ENCODE measurements around the gene MORC3.
"Not testable (repeated sequence)": the region's sequence is repeated elsewhere in the genome, so short reads cannot be mapped to it uniquely, and the experiment has no call there.

Gene MORC3

DNA sequence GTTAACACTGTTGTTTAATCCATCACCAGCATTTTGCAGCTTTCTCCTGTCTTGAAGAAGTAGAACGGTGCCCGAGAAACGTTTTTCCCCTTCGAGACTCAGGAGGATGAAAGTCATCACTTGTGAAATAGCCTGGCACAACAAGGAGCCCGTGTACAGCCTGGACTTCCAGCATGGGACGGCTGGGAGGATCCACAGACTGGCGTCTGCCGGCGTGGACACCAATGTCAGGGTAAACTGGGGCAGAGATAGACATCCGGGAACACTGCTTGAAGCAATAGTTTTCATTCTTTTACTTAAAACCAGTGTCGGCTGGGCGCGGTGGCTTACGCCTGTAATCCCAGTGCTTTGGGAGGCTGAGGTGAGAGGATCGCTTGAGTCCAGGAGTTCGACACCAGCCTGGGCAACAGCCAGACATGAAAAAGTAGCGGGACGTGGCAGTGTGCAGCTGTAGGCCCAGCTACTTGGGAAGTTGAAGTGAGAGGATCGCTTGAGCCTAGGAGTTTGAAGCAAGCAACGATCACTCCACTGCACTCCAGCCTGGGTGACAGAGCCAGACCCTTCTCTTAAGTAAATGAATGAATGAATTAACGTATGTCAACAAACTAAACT is 66.1 kb downstream of the MORC3 start:
- DNase-seq = no peak

DNA sequence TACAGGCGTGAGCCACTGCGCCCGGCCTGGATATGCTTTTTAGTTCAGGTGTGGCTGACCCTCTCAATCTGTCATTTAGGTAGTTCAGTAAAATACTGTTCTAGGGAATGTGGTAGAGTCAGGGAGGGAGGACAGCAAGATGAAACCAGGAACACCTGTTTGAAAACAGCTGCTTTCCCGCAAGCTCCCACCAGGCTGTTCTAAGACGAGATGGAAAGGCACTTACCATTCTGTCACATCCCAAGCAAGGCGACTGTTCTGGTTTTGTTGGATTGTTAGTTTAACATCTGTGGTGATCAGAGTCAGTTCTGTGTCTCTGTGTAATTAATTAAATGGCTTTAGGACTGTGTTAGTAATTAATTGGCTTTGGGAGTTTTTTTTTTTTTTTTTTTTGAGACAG is 68.1 kb downstream of the MORC3 start:
- no peak for DNase-seq

DNA sequence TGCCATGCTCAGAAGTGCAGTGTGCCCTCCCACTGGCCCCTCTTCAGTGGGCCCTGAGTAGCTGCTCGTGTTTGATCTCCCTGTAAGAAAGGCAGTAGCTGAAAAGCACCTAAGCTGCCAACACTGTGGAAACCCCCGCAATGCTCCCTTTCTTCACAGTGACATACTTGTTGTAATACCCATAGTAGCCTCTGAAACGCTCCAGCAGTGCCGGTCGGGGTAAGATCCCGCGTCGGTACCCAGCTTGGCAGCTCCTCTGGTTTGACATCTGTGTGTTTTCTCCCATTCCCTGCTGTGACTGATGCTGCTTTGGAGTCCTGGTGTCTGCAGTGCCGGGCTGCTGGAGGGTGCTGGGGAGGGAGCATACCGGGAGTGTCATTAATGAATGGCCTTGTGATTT is 68.8 kb downstream of the MORC3 start:
- no peak for DNase-seq

GRCh38 chr21:36391649-36392048 is 71.7 kb downstream of the MORC3 start:
- not testable (repeated sequence) for DNase-seq

DNA sequence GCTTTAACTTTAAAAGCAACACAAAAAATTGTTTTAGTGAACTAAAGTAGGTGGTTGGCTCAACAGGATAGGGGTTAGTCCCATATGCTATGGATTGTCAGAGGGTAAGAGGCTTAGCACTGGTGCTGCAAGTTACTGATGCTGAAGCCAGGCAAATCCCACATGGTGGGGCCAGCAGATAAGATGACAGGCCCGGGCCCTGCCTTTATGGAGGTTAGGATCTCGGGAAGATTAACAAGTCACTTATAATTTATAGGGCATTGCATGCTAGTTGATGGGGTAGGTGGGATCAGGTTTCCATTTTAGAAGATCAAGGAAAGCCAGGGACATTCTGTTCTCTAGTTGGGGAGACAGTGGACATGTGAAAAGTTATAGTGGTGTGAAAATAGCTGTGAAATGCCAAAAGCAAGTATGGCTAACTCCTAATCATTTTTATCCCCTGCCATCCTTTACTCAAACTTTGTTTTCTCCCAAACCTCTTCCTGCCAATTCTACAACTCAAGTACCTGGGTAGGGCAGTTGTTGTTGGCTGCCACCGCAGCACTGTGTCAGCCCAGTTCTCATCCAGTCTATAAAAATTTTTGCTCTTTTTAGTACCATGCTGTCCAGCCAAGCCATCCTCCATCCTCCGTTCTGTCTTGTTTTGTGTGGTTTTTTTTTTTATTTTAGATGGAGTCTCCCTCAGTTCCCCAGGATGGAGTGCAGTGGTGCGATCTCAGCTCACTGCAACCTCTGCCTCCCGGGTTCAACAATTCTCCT is 75.5 kb downstream of the MORC3 start:
- no peak for DNase-seq

DNA sequence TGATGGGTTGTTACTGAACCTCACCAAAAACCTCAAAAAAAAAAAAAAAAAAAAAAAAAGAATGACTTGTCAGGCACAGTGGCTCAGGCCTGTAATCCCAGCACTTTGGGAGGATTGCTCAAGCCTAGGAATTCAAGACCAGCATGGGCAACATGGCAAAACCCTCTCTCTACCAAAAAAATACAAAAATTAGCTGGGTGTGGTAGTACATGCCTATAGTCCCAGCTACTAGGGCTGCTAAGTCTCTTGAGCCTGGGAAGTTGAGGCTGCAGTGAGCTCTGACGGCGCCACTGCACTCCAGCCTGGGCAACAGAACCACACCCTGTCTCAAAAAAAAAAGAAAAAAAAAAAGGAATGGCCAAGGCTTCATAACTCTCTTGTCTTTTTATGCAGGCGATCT is 76.3 kb downstream of the MORC3 start:
- DNase-seq = no peak

DNA sequence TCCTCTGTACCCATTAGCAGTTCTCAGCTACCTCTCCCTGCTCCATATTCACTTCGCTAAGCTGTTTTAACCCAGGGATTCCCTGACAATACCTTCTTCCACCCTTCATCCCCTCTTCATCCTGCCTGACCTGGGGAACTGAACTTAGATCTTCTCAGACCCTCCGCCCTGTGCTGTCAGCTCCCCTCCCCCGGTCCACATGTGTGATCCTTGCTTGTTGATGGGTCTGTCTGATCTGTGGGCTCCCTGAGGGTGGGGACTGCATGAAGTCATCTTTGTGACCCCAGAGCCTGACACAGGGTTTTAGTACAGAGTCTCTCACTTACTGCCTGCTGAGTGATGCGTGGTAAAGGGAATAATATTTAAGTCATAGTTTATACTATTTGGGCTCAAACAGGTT is 77.0 kb downstream of the MORC3 start:
- DNase-seq = no peak

DNA sequence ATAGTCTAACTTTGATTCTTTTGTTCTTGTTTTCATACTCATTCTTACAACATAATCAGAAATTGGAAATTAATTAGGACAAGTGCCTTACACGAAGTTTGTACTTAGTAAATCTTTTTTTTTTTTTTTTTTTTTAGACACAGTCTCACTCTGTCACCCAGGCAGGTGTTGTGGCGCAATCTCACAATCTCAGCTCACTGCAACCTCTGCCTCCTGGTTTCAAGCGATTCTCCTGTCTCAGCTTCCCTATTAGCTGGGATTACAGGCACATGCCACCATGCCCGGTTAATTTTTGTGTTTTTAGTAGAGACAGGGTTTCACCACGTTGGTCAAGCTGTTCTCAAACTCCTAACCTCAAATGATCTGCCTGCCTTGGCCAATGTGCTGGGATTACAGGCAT is 77.6 kb downstream of the MORC3 start:
- DNase-seq = no peak

GRCh38 chr21:36399736-36400135 is 79.7 kb downstream of the MORC3 start:
- not testable (repeated sequence) for DNase-seq

- no peak for DNase-seq
Measured at GRCh38 chr21:36400719-36401118, 80.7 kb downstream of the MORC3 start.

DNA sequence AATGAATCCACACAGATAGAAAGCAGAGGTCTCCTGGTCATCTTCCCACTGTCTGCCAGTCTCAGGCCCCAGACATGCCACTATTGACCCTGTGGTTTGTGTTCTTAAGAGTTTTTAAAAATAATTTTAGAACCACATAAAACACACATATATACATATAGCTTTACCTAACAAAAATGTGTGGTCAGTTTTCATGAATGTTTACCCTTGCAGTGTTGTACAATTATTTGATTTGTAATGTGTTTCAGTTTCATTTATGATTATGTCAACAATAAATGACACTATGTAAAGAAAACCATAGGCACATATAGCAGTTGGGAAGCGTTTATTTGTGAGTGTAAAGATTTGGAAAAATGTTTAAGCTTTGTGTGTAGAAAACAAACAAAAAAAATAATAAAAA is 82.3 kb downstream of the MORC3 start:
- DNase-seq = no peak

DNA sequence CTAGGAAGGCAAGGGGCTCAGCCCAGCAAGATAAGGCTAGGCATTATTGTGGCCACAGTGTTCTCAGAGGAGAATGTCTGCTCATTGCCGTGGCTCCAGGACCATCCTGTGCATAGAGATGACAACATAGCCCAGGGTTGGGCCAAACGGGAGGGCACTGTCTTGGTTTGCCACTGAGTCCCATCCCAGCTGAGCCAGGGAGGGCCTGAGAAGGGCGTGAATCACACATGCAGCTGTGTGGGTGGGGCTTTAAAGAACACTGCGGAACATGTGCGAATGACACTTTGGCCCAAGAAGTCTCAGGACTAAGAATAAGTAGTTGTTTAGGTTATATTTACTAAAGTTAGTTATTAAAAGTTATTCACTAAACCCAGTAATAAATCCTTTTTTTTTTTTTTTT is 83.7 kb downstream of the MORC3 start:
- no peak for DNase-seq

DNA sequence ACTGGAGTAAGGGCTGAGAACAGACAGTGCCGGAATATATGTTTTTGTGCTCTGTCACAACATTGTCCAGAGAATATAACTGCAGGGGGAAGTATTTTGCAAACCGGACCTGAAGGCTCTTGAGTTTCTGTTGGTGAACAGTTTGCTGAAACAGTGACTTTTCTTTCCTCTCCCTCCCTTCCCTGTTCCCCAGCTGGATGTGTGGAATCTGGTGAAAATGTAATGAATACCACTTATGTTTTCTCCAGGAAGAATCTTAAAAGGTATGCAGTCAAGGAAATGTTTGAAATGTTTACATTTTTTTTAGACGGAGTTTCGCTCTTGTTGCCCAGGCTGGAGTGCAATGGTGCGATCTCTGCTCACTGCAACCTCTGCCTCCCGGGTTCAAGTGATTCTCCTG is 88.6 kb downstream of the MORC3 start:
- no peak for DNase-seq

DNA sequence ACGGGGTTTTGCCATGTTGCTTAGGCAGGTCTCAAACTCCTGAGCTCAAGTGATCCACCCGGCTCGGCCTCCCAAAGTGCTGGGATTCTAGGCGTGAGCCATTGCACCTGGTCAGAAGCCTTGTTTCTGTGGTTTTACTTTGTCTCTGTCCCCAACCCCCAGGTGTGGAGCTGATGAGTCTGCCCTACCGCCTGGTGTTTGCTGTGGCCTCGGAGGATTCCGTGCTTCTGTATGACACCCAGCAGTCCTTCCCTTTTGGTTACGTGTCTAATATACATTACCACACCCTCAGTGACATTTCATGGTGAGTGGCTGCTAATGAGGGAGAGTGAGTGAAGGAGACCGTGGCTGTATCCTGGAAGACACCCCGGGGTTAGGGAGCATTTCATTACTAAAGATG is 91.3 kb downstream of the MORC3 start:
- no peak for DNase-seq

DNA sequence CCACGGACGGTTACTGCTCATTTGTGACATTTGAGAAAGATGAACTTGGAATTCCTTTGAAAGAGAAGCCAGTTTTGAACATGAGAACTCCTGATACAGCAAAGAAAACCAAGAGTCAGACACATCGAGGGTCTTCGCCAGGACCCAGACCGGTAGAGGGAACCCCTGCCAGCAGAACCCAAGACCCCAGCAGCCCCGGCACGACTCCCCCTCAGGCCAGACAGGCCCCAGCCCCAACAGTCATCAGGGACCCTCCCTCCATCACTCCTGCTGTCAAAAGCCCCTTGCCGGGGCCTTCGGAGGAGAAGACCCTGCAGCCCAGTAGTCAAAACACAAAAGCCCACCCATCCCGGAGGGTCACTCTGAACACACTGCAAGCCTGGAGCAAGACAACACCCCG is 92.9 kb downstream of the MORC3 start:
- no peak for DNase-seq

GRCh38 chr21:36415375-36415774 is 95.4 kb downstream of the MORC3 start:
- no peak for DNase-seq

- no peak for DNase-seq
Measured at GRCh38 chr21:36419241-36419640, 99.2 kb downstream of the MORC3 start.

DNA sequence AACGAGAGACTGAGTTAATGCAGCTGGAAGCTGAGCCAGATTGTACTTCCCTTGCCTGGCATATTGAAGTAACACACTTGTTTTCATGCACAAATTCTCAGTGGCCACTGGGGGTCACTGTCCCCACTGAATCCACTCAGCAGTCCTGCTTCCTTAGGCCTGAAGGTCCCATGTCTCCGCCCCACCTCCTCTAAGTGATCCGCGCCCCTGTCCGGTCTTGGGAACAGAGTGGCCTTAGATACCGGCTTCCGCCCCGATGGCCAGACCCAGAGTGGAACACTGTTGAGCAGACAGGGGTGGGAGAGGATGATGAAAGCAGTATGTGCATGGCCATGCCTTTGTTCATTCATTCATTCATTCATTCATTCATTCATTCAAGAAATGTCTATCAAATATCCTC is 100.0 kb downstream of the MORC3 start:
- peak; percentile 52 to 57 for DNase-seq

GRCh38 chr21:36420571-36421339 is 100.8 kb downstream of the MORC3 start:
- DNase-seq = no peak

DNA sequence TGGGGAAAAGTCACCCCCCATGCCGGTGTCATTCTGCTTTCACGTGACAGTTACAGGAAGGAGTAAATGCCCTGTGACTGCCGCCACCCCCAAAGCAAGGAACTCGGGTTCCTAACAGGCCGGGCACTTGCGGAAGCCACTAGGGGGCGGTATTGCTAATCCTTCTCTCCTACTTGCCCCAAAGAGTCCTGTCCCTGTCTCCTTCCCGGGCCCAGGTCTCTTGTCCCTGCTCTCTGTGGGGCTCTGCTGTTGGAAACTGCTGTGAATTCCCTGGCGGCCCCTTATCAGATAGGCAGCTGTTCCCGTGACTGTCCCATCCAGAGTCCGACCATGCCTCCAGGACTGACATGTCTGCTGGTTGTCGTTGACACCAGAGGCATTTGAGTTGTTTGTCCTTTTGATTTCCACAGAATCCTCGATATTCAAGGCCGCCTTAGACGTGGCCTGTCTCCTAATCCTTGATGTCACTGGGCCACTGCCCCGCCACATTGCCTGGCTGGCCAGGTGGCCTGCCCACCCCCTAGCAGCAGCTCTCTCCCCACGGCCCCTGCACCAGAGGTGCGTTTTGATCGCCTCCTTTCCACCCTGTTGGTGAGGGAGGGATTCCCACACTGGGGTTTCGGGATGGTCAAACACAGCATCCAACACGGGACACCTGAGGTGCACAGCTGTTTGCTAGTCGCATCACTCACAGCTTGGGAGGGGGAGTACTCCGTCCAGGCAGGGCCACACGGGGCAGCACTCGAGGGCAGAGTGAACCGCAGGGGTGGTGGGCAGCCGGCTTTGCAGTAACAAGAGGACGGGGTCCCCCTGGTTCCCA is 102.5 kb downstream of the MORC3 start:
- peak; percentile 47 to 63 for DNase-seq

- no peak for DNase-seq
Measured at GRCh38 chr21:36423771-36424433, 103.9 kb downstream of the MORC3 start.

DNA sequence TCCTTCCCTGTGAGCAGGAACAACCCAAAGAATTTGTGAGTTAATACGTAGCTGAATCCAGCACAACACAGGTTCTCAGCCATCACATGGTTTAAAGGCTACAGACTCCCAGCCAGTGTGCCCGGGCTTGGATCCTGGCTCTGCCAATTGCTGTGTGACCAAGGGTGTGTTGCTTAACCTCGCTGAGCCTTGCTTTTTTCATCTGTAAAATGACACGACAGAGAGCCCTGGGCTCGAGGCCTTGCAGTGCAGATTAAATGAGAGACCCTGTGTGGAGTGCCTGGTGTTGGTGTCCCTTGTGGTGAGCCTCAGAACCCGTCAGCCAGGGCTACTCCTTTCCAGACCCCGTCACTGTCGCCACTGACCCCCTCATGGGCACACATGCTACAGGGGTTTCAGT is 104.6 kb downstream of the MORC3 start:
- DNase-seq = no peak

DNA sequence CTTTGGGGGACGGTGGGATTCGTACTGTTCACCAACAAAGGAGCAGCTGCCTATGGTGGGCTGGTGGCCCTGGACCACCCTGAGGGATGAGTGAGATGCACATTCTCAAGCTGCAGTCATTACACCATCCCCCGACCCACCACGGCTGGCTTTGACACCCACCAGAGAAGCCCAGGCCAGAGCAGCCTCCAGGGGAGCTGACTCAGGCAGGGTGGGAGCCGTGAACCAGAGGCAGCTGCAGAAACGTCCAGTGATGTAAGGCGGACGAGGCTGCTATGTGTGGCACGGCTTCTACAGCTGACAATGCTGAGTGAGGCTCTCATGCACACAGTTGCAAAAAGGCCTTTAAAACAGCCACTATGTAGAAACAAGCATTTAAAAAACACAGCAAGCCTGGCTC is 105.3 kb downstream of the MORC3 start:
- no peak for DNase-seq

All from activated CD4-positive, alpha-beta T cell treated with anti-CD3 and anti-CD28 coated beads, Interleukin-2, amount 50 U/mL, for 48 hours (primary cell).